K562 (cell line): ENCODE measurements around the gene CRB2. TPM values are rescaled to one million over a fixed set of nuclear protein-coding genes. Genes with fewer than 3 reads are reported as not detected.

Source experiments
- CCNT2 ChIP-seq: IDR thresholded peaks from 2 replicates; pipeline ENCODE4 v1.6.1; 2011; ENCODE audit warnings: borderline replicate concordance, low read depth, mild to moderate bottlenecking, moderate library complexity, mixed read lengths, low read length; ENCODE audit not compliant: insufficient read length; ENCODE audit errors: extremely low read depth
- CEBPZ ChIP-seq: fragments of 150-350 bp; IDR thresholded peaks from 2 replicates; pipeline ENCODE4 v1.6.1; 2014; ENCODE audit warnings: low read depth, mild to moderate bottlenecking, low read length, borderline replicate concordance
- COPS2 ChIP-seq: fragments of 450-650 bp; conservative IDR thresholded peaks from 2 replicates; pipeline ENCODE4 v1.6.1; 2016; ENCODE audit warnings: mild to moderate bottlenecking, moderate library complexity
- EWSR1 ChIP-seq: fragments of 450-650 bp; IDR thresholded peaks from 2 replicates; pipeline ENCODE4 v1.6.1; 2018; ENCODE audit warnings: borderline replicate concordance, mild to moderate bottlenecking, low read depth, moderate library complexity; ENCODE audit not compliant: partially characterized antibody
- FOS ChIP-seq: IDR thresholded peaks from 3 replicates; pipeline ENCODE4 v1.6.1; 2011; ENCODE audit not compliant: insufficient read length; ENCODE audit errors: extremely low read depth
- GTF2A2 ChIP-seq: IDR thresholded peaks from 2 replicates; pipeline ENCODE4 v1.6.1; 2016; ENCODE audit warnings: mild to moderate bottlenecking, missing genetic modification characterization, missing compliant biosample characterization
- POLR2A ChIP-seq: fragments of 450-650 bp; conservative IDR thresholded peaks from 2 replicates; pipeline ENCODE4 v1.6.1; 2016
- POLR3G ChIP-seq: IDR thresholded peaks from 2 replicates; pipeline ENCODE4 v1.6.1; 2011; ENCODE audit not compliant: insufficient read length, insufficient replicate concordance; ENCODE audit errors: extremely low read depth
- PRDM10 ChIP-seq: fragments of 450-650 bp; IDR thresholded peaks from 2 replicates; pipeline ENCODE4 v1.6.1; 2018; ENCODE audit not compliant: partially characterized antibody
- RBBP5 ChIP-seq: fragments of 200-600 bp; sonication (generic); IDR thresholded peaks from 2 replicates; pipeline ENCODE4 v1.6.1; 2012; ENCODE audit warnings: borderline replicate concordance, mild to moderate bottlenecking, low read length, control low read depth, inconsistent platforms; ENCODE audit not compliant: insufficient read depth, poor library complexity, severe bottlenecking
- SMARCE1 ChIP-seq: fragments of 450-650 bp; IDR thresholded peaks from 2 replicates; pipeline ENCODE4 v1.7.1; 2016; ENCODE audit warnings: mild to moderate bottlenecking
- TAF7 ChIP-seq: fragments of 450-650 bp; IDR thresholded peaks from 2 replicates; pipeline ENCODE4 v1.6.1; 2016; ENCODE audit warnings: missing genetic modification characterization, missing compliant biosample characterization
- TCFL5 ChIP-seq: fragments of 250-450 bp; sonication (Bioruptor Pico); conservative IDR thresholded peaks from 2 replicates; pipeline ENCODE4 v1.6.1; 2021; ENCODE audit warnings: mild to moderate bottlenecking, moderate library complexity, matching md5 sums
- TEAD1 ChIP-seq, 2 experiments: fragments of 450-650 bp in 1 of 2; sonication (generic) in 1 of 2; formaldehyde crosslinking; IDR thresholded peaks; 2 replicates each; pipeline versions ENCODE4 v1.4.0 to v1.8.0; 2020 to 2022; ENCODE audit warnings: mild to moderate bottlenecking in 2 of 2, missing genetic modification reagents in 1 of 2
- TRIM24 ChIP-seq, 2 experiments: fragments of 450-650 bp; IDR thresholded peaks; 2 replicates each; pipeline ENCODE4 v1.6.1; 2016
- ZFX ChIP-seq: sonication (generic); formaldehyde crosslinking; IDR thresholded peaks from 2 replicates; pipeline ENCODE4 v1.8.0; 2022; ENCODE audit warnings: mild to moderate bottlenecking, missing genetic modification reagents, moderate library complexity
- ZNF133 ChIP-seq: fragments of 250-450 bp; sonication (Bioruptor Pico); IDR thresholded peaks from 2 replicates; pipeline ENCODE4 v1.4.0; 2020; ENCODE audit warnings: mild to moderate bottlenecking
- ZNF384 ChIP-seq: IDR thresholded peaks from 2 replicates; pipeline ENCODE4 v1.6.1; 2012; ENCODE audit warnings: low read depth, low read length, improper control_type of control experiment
- ZNF436 ChIP-seq: fragments of 250-450, 450-650 bp; sonication (Bioruptor Pico); formaldehyde crosslinking; IDR thresholded peaks from 2 replicates; pipeline ENCODE4 v1.7.0; 2020; ENCODE audit warnings: mild to moderate bottlenecking
- ZNF655 ChIP-seq: fragments of 250-450 bp; sonication (Bioruptor Pico); IDR thresholded peaks from 2 replicates; pipeline ENCODE4 v1.5.0; 2021
- polyA plus RNA-seq, 8 experiments: library from polyadenylated mRNA; depleted of rRNA in 4 of 8; stranded (reverse) in 5 of 8; unstranded in 3 of 8; fragments of >200 nt; fragmentation: Nextera tagmentation in 2 of 8; fragmentation: Illumina TruSeq in 1 of 8; extraction: Ambion mirVana in 2 of 8; extraction: Trizol in 1 of 8; gene quantifications; 2 replicates each; pipeline versions ENCODE4 v1.2.1 to v1.2.3, GENCODE V29; 2011 to 2014; ENCODE audit warnings: inconsistent platforms in 1 of 8, missing spikeins in 1 of 8
- total RNA-seq, 7 experiments: library from RNA; depleted of rRNA in 6 of 7; stranded (reverse); fragments of >200 nt in 6 of 7; fragmentation: Illumina TruSeq in 2 of 7; extraction: Trizol in 2 of 7; gene quantifications; 2 replicates each; pipeline versions ENCODE4 v1.2.1 to v1.2.3, GENCODE V29; 2011 to 2021; ENCODE audit warnings: low replicate concordance in 1 of 7

CRB2 gene
- total and polyA plus RNA-seq, 9 of the 15 experiments (the other 6 are each of a cell fraction or from before 2014, with no cell fraction given): 0.13 to 1.2 (median 0.25) TPM; not detected in 2

GRCh38 chr9:123360161-123361085 lies 4.4 kb downstream of the CRB2 start (continued):
- no peak for TF ChIP-seq ZNF655
- TF ChIP-seq ZNF384: no peak
- TF ChIP-seq CEBPZ: no peak
- no peak for TF ChIP-seq ZNF133 (CRISPR knock-in tag)
- TF ChIP-seq ZNF436 (CRISPR knock-in tag): no peak
- no peak for TF ChIP-seq COPS2
- TF ChIP-seq RBBP5: peak; percentile 35
- TF ChIP-seq TEAD1 (CRISPR knock-in tag; IDR thresholded peaks at IDR 0.05): peak in 1 of 2 experiments; percentile 44; a peak in 1 of 4 replicates
- no peak for TF ChIP-seq PRDM10
- TF ChIP-seq POLR2A: peak; percentile 54
- TF ChIP-seq POLR3G: no peak
- 0 out of 2 replicates have a peak, but pooled peaks have one; percentile 31 for TF ChIP-seq TAF7 (tag)
- no peak for TF ChIP-seq TRIM24 (IDR thresholded peaks at IDR 0.05)
- TF ChIP-seq GTF2A2 (tag): no peak
- peak; percentile 85 for TF ChIP-seq ZFX (CRISPR knock-in tag)
- peak; percentile 94 for TF ChIP-seq CCNT2
- no peak for TF ChIP-seq EWSR1
- TF ChIP-seq FOS: no peak
- TF ChIP-seq SMARCE1: 0 out of 2 replicates have a peak, but pooled peaks have one; percentile 9
- no peak for TF ChIP-seq TCFL5 (CRISPR knock-in tag)
